Measurements from ENCODE around the gene CDPF1.
"Not testable (repeated sequence)": the region's sequence is repeated elsewhere in the genome, so short reads cannot be mapped to it uniquely, and the experiment has no call there.

The CDPF1 gene

GRCh38 chr22:46224044-46224897 is 25.8 kb downstream of the CDPF1 start:
- no peak for FAIRE-seq

GRCh38 chr22:46220921-46221320 is 29.2 kb downstream of the CDPF1 start:
- no peak for FAIRE-seq

- FAIRE-seq: no peak
These were observed 30.5 kb downstream of the CDPF1 start for GRCh38 chr22:46219636-46220035.

GRCh38 chr22:46214616-46215015 is 35.5 kb downstream of the CDPF1 start:
- FAIRE-seq: no peak

- FAIRE-seq: no peak
These were observed 35.9 kb downstream of the CDPF1 start for GRCh38 chr22:46214149-46214548.

- FAIRE-seq: no peak
These were observed 37.0 kb downstream of the CDPF1 start for GRCh38 chr22:46213052-46213451.

GRCh38 chr22:46212195-46212594 is 37.9 kb downstream of the CDPF1 start:
- FAIRE-seq: no peak

- no peak for FAIRE-seq
These were observed 40.8 kb downstream of the CDPF1 start for GRCh38 chr22:46209262-46209661.

GRCh38 chr22:46203601-46203980 is 46.5 kb downstream of the CDPF1 start:
- no peak for FAIRE-seq

- FAIRE-seq: no peak
These were observed 47.0 kb downstream of the CDPF1 start for GRCh38 chr22:46202897-46203600.

- no peak for FAIRE-seq
These were observed 48.9 kb downstream of the CDPF1 start for GRCh38 chr22:46201059-46201757.

- FAIRE-seq: not testable (repeated sequence)
These were observed 51.3 kb downstream of the CDPF1 start for GRCh38 chr22:46198806-46199205.

GRCh38 chr22:46198274-46198673 is 51.8 kb downstream of the CDPF1 start:
- FAIRE-seq: no peak

GRCh38 chr22:46196278-46196677 is 53.8 kb downstream of the CDPF1 start:
- FAIRE-seq: no peak

GRCh38 chr22:46195487-46196165 is 54.5 kb downstream of the CDPF1 start:
- FAIRE-seq: no peak
